ENCODE results near the gene USP17L15. TPM values are rescaled to one million over a fixed set of nuclear protein-coding genes. Genes with fewer than 3 reads are reported as not detected.

USP17L15 gene
- total RNA-seq, 1 donor from 2014 or later = not detected

Other genes starting within 250 kb of the USP17L15 start
- not detected for gene FAM90A26, start 64.0 kb upstream of the USP17L15 start, total RNA-seq
- not detected for gene USP17L10, start 23.7 kb upstream of the USP17L15 start, total RNA-seq
- not detected for gene USP17L11, start 19.0 kb upstream of the USP17L15 start, total RNA-seq
- not detected for gene USP17L12, start 14.2 kb upstream of the USP17L15 start, total RNA-seq
- not detected for gene USP17L13, start 9.5 kb upstream of the USP17L15 start, total RNA-seq
- not detected for gene USP17L17, start 9.5 kb downstream of the USP17L15 start, total RNA-seq
- gene USP17L18, start 14.2 kb downstream of the USP17L15 start, total RNA-seq = not detected
- gene USP17L19, start 19.0 kb downstream of the USP17L15 start, total RNA-seq = not detected
- not detected for gene USP17L20, start 23.7 kb downstream of the USP17L15 start, total RNA-seq
- gene USP17L21, start 28.5 kb downstream of the USP17L15 start, total RNA-seq = not detected
- not detected for gene USP17L22, start 33.2 kb downstream of the USP17L15 start, total RNA-seq
- gene USP17L24, start 90.8 kb downstream of the USP17L15 start, total RNA-seq = not detected
- not detected for gene USP17L25, start 95.5 kb downstream of the USP17L15 start, total RNA-seq
- not detected for gene USP17L26, start 100.3 kb downstream of the USP17L15 start, total RNA-seq
- not detected for gene USP17L5, start 105.0 kb downstream of the USP17L15 start, total RNA-seq
- not detected for gene USP17L27, start 109.8 kb downstream of the USP17L15 start, total RNA-seq
- not detected for gene USP17L28, start 114.5 kb downstream of the USP17L15 start, total RNA-seq
- gene USP17L29, start 119.3 kb downstream of the USP17L15 start, total RNA-seq = not detected
- gene USP17L30, start 128.7 kb downstream of the USP17L15 start, total RNA-seq = not detected
- not detected for gene DEFB131A, start 210.0 kb downstream of the USP17L15 start, total RNA-seq

Data from left ventricle myocardium superior (tissue), 1 donor.